NK-92 (cell line): Measurements from ENCODE around the gene TINAG.
"Not testable (repeated sequence)": the region's sequence is repeated elsewhere in the genome, so short reads cannot be mapped to it uniquely, and the experiment has no call there.

Source experiments
- DNase-seq: peaks from one replicate; lab custom pipeline; 2025; ENCODE audit not compliant: unreplicated experiment; lab: John Stamatoyannopoulos, UW

Gene TINAG

GRCh38 chr6:54307439-54307910, 766 bp upstream of the TINAG start:
- DNase-seq: no peak

- DNase-seq: no peak
Measured at GRCh38 chr6:54308986-54309315, 710 bp downstream of the TINAG start.

GRCh38 chr6:54310377-54311152, 2.3 kb downstream of the TINAG start:
- no peak for DNase-seq

GRCh38 chr6:54315656-54316055, 7.4 kb downstream of the TINAG start:
- DNase-seq: no peak

- no peak for DNase-seq
Measured at GRCh38 chr6:54320871-54321270, 12.6 kb downstream of the TINAG start.

- no peak for DNase-seq
Measured at GRCh38 chr6:54327631-54328030, 19.4 kb downstream of the TINAG start.

- not testable (repeated sequence) for DNase-seq
Measured at GRCh38 chr6:54331571-54331970, 23.3 kb downstream of the TINAG start.

- DNase-seq: no peak
Measured at GRCh38 chr6:54335871-54336270, 27.6 kb downstream of the TINAG start.

GRCh38 chr6:54353975-54354374, 45.7 kb downstream of the TINAG start:
- no peak for DNase-seq

- no peak for DNase-seq
Measured at GRCh38 chr6:54354608-54355007, 46.4 kb downstream of the TINAG start.

GRCh38 chr6:54357141-54357540, 48.9 kb downstream of the TINAG start:
- no peak for DNase-seq

GRCh38 chr6:54361188-54361587, 52.9 kb downstream of the TINAG start:
- no peak for DNase-seq

- DNase-seq: no peak
Measured at GRCh38 chr6:54361734-54362133, 53.5 kb downstream of the TINAG start.

- DNase-seq: no peak
Measured at GRCh38 chr6:54366667-54367327, 58.6 kb downstream of the TINAG start.

- no peak for DNase-seq
Measured at GRCh38 chr6:54377776-54378175, 69.5 kb downstream of the TINAG start.

- no peak for DNase-seq
Measured at GRCh38 chr6:54386295-54386694, 78.1 kb downstream of the TINAG start.

- no peak for DNase-seq
Measured at GRCh38 chr6:54390362-54390761, 82.1 kb downstream of the TINAG start.

GRCh38 chr6:54391577-54391976, 83.3 kb downstream of the TINAG start:
- no peak for DNase-seq

GRCh38 chr6:54403096-54403495, 94.9 kb downstream of the TINAG start:
- DNase-seq: no peak

- no peak for DNase-seq
Measured at GRCh38 chr6:54404791-54405190, 96.5 kb downstream of the TINAG start.

- no peak for DNase-seq
Measured at GRCh38 chr6:54411767-54412166, 103.5 kb downstream of the TINAG start.

GRCh38 chr6:54415517-54415916, 107.3 kb downstream of the TINAG start:
- DNase-seq: no peak

- DNase-seq: no peak
Measured at GRCh38 chr6:54419885-54420284, 111.6 kb downstream of the TINAG start.
